Ovary (tissue), 3 donors: ENCODE data around the gene WDR6.

ENCODE experiments used
- POLR2A ChIP-seq: fragments of 450-650 bp; IDR thresholded peaks from one replicate; pipeline ENCODE4 v1.6.1; 2017; ENCODE audit warnings: antibody characterized with exemption, mild to moderate bottlenecking, moderate library complexity
- TF ChIP-seq, protein P1 (sequence below), 3 donors: fragments of 450-650 bp in 2 of 3; fragments of 200-600 bp in 1 of 3; IDR thresholded peaks; one replicate each; pipeline versions ENCODE4 v1.5.1 to v1.8.0; 2016 to 2022; ENCODE audit warnings: antibody characterized with exemption in 3 of 3, mild to moderate bottlenecking in 1 of 3
- donor health status: DM: no; HTN: no; CAD: no.

DNA sequence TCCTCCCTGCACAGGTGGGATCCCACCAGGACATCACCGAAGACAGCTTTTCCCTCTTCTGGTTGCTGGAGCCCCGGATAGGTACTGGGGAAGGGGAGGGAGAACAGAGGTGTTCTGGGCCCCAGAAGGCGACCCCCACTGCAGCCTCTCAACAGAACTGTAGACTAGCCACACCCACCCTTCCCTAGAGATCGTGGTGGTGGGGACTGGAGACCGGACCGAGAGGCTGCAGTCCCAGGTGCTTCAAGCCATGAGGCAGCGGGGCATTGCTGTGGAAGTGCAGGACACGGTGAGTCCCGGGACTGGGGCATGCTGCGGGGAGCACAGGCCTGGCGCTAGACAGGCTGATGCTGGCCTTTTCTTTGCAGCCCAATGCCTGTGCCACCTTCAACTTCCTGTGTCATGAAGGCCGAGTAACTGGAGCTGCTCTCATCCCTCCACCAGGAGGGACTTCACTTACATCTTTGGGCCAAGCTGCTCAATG, 15.5 kb downstream of the WDR6 start:
- TF ChIP-seq, protein P1, sequence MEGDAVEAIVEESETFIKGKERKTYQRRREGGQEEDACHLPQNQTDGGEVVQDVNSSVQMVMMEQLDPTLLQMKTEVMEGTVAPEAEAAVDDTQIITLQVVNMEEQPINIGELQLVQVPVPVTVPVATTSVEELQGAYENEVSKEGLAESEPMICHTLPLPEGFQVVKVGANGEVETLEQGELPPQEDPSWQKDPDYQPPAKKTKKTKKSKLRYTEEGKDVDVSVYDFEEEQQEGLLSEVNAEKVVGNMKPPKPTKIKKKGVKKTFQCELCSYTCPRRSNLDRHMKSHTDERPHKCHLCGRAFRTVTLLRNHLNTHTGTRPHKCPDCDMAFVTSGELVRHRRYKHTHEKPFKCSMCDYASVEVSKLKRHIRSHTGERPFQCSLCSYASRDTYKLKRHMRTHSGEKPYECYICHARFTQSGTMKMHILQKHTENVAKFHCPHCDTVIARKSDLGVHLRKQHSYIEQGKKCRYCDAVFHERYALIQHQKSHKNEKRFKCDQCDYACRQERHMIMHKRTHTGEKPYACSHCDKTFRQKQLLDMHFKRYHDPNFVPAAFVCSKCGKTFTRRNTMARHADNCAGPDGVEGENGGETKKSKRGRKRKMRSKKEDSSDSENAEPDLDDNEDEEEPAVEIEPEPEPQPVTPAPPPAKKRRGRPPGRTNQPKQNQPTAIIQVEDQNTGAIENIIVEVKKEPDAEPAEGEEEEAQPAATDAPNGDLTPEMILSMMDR (IDR thresholded peaks at IDR 0.05): no peak
- TF ChIP-seq POLR2A: no peak
